Omental fat pad (tissue), 4 donors: ENCODE measurements around the gene RBMS3. TPM values are rescaled to one million over a fixed set of nuclear protein-coding genes. Genes with fewer than 3 reads are reported as not detected.

Experiments
- ATAC-seq: fragments of 150-250 bp; one replicate; pipeline ENCODE4 v1.9.1; 2016; ENCODE audit warnings: mild to moderate bottlenecking, moderate library complexity; ENCODE audit not compliant: low FRiP score
- DNase-seq: peaks from one replicate; pipeline ENCODE4 v3.0.0-alpha.2; 2019; ENCODE audit warnings: low spot score
- total RNA-seq, 4 donors: library from RNA; depleted of rRNA; stranded (reverse); fragments of >200 nt; gene quantifications; one replicate each; pipeline ENCODE4 v1.1.0, GENCODE V29; 2016
- TF ChIP-seq, protein P1 (sequence below), 3 donors: fragments of 450-650 bp; IDR thresholded peaks; one replicate each; pipeline ENCODE4 v1.5.1; 2016 to 2017; ENCODE audit warnings: antibody characterized with exemption in 3 of 3, mild to moderate bottlenecking in 3 of 3, moderate library complexity in 2 of 3

RBMS3 gene
- total RNA-seq, 4 donors from 2014 or later: 61.5 to 185 (median 120) TPM

DNA sequence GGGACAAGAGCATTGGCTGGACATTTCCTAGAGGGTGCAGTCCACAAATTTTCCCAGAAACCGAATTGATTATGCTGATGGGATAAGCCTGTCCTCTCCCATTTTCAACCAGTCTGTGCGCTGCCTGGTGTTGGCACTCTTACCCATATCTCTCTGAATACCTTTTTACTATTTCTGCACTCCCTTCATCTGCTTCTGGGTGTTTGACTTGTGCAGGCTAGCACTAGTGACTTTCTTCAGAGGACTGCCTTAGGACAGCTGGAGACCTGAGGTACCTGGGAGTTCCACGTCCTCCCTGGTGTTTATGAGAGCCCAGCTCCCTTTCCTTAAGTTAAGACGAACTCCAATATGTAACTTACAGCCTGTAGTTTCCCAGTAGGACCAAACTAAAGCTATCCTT, 50.2 kb downstream of the RBMS3 start:
- DNase-seq: no peak
- ATAC-seq: no peak
- TF ChIP-seq, protein P1, sequence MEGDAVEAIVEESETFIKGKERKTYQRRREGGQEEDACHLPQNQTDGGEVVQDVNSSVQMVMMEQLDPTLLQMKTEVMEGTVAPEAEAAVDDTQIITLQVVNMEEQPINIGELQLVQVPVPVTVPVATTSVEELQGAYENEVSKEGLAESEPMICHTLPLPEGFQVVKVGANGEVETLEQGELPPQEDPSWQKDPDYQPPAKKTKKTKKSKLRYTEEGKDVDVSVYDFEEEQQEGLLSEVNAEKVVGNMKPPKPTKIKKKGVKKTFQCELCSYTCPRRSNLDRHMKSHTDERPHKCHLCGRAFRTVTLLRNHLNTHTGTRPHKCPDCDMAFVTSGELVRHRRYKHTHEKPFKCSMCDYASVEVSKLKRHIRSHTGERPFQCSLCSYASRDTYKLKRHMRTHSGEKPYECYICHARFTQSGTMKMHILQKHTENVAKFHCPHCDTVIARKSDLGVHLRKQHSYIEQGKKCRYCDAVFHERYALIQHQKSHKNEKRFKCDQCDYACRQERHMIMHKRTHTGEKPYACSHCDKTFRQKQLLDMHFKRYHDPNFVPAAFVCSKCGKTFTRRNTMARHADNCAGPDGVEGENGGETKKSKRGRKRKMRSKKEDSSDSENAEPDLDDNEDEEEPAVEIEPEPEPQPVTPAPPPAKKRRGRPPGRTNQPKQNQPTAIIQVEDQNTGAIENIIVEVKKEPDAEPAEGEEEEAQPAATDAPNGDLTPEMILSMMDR (IDR thresholded peaks at IDR 0.05): no peak

DNA sequence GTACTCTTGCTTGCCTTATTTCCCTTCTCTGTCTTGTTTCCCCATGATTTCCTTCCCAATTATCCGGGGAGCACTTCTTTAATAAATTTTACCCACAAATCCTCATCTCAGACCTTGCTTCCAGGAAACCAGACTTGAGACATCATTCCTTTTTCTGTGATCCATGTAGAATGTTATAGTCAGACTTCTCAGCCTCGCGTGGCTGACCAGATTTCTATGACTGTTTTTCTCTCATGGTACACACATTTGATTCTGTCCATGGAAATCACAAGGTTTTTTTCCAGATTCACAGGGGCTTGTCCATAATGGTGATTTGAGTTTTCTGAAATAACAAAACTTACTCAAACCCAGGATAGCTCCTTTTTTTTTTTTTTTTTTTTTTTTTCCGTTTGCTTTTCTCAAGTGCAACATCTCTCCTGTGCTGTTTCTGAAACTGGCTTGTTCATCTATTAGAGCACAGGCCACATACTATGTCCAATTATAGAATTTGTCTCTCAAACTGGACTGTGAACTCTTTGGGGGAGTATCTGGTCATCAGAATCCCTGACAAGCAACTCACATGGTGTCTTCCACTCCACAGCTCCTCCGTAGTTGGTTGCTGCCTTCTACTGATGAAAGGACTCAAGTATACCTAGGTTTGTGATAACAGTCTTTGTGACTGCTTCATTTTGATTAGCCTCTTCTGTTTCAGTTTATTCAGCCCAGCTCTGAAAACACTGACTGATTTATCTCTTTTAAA, 50.8 kb downstream of the RBMS3 start:
- no peak for ATAC-seq
- TF ChIP-seq, protein P1 (IDR thresholded peaks at IDR 0.05): no peak
- no peak for DNase-seq

DNA sequence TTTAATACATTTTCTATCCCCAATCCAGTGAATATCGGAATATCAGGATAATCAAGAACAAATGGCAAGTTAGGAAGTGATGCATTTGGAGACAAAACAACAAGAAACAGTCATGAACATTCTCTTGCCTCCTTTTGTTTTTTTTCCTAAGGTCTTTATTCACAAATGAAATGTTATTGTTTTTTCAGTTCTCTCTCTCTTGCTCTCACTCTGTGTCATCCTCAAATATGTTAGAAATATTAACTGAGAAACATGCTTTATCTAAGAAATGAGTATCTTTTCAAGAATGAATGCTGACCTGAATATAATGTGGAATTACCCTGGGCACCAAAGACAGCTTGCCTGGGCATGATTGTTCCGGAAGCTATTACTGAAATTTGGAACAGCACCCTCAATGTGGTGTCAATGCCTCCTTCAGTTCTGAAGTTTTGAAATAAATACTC, 51.3 kb downstream of the RBMS3 start:
- TF ChIP-seq, protein P1 (IDR thresholded peaks at IDR 0.05): no peak
- ATAC-seq (no peak), DNase-seq (no peak)

DNA sequence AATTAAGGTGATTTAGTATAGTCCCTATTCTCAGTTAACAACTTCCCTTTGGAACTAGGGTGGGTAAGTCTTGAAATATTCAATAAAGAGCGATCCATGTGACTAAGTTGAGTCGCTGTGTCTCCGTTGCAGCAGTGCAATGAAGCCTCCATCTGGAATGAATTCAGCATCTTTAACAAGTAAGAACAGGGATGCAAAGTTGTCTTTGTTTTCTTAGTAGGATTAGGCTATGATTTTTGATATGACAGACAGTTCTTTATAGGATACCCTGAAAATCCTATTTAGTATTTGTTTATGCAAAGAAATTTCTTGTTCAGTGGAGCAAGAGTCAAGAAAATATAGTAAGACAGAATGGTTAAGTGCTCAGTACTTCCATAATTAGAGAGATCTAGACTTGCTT, 52.7 kb downstream of the RBMS3 start:
- no peak for ATAC-seq
- no peak for DNase-seq
- TF ChIP-seq, protein P1 (IDR thresholded peaks at IDR 0.05): no peak

DNA sequence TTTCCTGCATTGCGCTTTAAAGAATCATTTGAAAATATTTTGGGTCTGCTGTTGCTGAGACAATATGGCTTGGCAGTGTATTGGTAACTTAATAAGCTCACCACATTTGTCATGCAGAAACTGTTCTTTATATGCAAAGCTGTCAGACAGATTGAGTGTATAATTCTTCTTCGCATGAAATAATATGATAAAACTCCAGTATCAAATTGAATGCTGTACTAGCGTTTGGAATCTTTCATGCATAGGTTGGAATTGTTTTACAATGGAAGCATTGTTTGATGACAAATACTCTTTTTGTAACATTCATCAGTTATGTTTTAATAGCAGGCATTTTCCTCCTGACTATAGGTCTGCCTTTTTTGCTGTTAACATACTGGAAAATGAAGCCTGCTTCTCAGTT, 53.8 kb downstream of the RBMS3 start:
- ATAC-seq: no peak
- DNase-seq: no peak
- TF ChIP-seq, protein P1 (IDR thresholded peaks at IDR 0.05): no peak

DNA sequence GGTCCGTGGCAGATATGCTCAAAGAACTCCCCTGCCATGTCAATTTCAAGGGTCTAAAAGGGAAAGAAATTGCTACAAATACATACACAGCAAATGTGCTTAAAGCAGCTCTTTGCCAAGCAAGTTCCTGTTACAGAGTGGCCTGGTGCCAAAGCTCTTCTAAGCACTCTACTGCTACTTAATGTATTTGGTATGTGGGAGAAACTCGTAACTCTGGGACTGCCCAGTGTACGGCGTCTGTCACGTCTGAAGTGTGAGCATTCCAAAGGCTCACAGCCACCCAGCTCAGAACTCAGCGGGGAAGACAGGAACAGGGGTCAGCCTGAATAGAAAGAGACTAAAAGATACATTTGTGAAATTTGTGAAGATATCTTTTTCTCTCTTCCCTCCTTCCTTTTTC, 54.6 kb downstream of the RBMS3 start:
- peak; percentile 42 for DNase-seq
- TF ChIP-seq, protein P1 (IDR thresholded peaks at IDR 0.05): no peak
- ATAC-seq: peak; percentile 95

DNA sequence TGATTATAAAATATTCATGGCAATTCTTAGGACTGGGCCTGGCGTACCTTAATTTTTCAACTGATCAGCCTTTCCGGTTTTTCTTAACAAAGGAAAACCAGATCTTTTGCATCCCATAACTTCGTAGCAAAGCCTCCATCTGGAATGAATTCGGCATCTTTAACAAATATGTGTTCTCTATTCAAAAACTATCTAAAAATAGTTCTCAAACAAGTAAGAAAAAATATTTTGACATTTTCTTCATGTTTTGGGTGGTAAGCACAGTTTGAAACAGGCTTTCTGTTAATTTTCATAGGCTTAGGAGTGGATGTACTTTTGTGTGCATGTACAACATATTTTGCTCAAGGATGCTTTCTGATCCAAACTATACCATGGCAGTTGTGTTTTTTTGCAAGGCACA, 55.1 kb downstream of the RBMS3 start:
- ATAC-seq (no peak), DNase-seq (no peak)
- TF ChIP-seq, protein P1 (IDR thresholded peaks at IDR 0.05): no peak
